G401 (cell line): Measurements from ENCODE around the gene MARK1. TPM values are rescaled to one million over a fixed set of nuclear protein-coding genes. Genes with fewer than 3 reads are reported as not detected.

Experiments used
- DNase-seq: peaks from one replicate; pipeline ENCODE4 v3.0.0-alpha.2; 2015; ENCODE audit warnings: low spot score
- in situ Hi-C: cut with HindIII; loops from 2 replicates; pipeline ENCODE4 v1.10.0; 2016; ENCODE audit warnings: low sequenced_read_pairs, mixed read lengths
- total RNA-seq: library from RNA; depleted of rRNA; stranded (reverse); fragments of >200 nt; shearing (Covaris generic); gene quantifications from 2 replicates; pipeline ENCODE4 v1.2.3, GENCODE V29; 2014

MARK1 gene
- total RNA-seq, 1 experiment from 2014 or later: 6.4 TPM

DNA sequence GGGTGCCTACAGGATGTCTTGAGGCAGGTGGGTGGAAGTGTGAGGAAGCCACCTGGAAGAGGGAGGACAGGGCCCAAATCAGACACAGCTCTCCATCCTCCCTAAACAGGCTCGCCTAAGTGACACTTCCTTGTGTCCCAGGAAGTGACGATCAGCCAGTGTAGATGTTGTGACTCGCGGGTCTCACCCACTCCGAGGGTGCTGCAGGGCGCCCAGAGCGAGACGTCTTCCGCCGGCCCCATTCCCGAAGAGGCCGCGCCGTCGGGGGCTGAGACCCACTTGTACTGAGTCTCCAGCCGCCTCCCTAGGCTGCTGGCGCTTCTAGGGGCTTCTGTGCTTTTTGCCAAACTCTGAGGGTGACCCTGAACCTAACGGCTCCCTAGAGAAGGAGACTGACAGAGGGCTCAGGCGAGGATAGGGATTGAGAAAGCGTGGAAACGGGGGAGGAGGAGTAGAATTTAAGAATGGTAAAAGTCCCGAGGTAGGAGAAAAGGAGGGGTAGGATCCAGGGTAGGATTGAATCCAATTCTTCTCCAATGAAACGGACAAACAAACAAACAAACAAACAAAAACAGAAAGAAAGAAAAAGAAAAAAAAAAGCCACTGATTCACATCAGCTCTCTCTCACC, 543 bp upstream of the MARK1 start:
- in situ Hi-C loops: no loop called here
- DNase-seq: peak; percentile 88

- in situ Hi-C loops: no loop called here
- peak; percentile 70 for DNase-seq
Measured at GRCh38 chr1:220528679-220529501, 954 bp downstream of the MARK1 start.

DNA sequence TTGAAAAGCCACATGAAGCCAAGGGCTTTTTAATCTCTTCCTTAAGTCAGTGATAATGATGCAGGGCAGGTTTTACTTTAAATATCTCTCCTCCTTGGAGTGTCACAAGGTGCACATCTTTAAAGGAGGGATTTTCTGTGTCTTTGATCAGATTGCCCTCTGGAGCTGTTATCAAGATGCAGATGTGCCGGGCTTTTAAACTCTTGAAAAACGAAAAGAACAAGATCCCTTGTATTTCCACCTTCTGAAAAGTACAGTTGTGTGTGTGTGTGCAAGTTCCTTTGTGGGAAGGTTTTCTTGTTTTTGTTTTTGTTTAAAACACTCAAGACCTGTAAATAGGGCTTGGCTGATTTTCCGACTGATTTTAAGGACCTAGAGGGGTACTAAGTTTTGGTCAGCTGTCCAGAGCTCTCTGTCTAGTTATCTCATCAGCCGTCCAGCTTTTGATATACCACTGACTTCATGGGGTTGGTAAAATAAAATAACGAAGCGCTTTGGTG, 1.6 kb downstream of the MARK1 start:
- in situ Hi-C loops: no loop called here

DNA sequence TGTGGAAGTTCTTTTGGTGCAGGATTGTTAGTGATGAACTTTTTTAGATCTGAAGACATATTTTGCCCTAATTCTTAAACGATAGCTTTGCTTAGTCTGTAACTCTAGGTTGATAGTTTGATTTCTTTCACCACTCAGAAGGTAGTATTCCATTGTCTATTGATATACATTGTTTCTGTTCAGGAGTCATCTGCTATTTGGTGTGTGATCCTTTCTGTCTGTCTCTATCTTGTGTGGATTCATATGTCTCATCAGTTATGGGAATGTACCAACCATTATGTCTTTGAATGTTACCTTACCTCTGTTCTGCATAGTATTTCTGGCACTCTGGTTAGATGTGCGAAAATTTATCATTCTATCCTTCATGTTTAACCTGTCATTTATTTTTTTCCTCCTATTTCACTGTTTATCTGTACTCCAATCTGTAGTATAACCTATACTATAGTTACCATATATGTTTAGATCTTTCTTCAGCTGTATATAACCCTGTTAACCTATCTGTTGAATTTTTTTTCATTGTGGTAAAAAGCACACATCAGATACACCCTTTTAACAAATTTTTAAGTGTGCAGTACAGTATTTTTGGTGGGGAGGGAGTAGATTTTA, 5.7 kb downstream of the MARK1 start:
- in situ Hi-C loops: no loop called here
- no peak for DNase-seq

More for the DNA sequence above, 1.6 kb downstream of the MARK1 start:
- DNase-seq: no peak

- no peak for DNase-seq
- in situ Hi-C loops: no loop called here
Measured at GRCh38 chr1:220544901-220545303, 17.0 kb downstream of the MARK1 start.

DNA sequence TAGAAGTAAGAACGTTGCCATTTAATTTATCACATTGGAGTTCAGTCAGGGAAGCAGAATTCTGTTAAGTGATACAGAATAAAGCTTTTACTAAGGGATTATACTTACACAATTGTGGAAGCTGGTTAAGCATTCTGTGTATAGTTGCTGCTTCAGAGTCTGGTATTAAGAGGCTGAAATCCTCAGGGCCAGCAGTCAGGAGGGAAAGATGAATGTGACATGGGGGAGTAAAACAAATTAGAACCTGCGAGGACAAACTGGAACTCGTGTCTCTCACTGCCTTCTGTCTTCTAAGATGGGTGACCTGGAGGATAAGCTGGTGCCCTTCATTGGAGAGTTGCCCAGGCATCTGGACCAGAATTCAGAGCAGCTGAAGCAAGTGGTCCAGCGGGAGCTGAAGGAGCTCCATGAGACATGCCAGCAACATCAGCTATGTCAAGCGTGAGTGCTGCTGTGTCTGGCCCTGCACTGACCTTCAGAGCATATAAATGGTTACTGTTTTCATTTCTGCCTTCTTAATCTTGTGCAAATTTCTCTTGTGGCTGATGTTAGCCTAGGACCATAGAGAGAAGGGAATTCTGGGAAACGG, 23.0 kb downstream of the MARK1 start:
- in situ Hi-C loops: no loop called here
- DNase-seq: no peak

DNA sequence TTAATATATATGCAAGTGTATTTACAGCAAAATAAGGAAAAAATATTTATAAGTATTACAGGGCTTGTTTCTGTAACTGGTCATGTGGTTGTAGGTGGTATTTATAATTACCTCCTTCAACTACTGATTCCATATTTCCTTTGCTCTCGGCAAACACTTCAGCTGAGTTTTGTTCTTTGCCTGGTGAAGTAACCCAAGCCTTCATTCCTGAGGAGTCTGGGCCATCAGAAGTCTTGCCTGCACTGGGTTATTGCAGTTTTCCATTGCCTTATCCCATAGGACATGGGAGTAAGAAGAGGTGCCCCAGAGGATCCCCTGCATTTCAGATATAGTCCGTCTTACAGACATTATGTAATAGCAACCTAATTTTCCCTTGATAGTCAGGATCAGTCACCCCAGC, 23.8 kb downstream of the MARK1 start:
- in situ Hi-C loops: no loop called here
- DNase-seq: no peak

GRCh38 chr1:220552672-220553260, 24.8 kb downstream of the MARK1 start:
- in situ Hi-C loops: no loop called here
- no peak for DNase-seq

- no peak for DNase-seq
- in situ Hi-C loops: no loop called here
Measured at GRCh38 chr1:220556641-220557040, 28.7 kb downstream of the MARK1 start.

DNA sequence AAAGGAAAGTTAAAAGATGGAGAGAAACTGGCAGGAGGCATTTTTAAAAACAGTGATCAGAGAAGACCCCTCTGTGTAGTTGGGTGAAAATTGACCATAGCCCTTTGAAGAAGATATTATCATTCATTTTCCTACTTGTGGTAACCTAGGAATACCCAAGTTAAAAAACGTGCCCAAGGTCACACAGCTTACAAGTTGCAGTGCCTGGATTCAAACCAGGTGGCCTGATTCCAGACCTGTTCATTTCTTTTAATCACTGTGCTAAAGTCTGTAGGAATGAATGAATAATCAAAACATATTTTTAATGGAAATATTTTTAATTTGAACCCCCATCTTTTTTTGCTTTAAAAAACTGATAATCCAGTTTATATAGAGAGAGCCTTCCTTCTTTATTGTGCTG, 35.6 kb downstream of the MARK1 start:
- no peak for DNase-seq
- in situ Hi-C loops: no loop called here

GRCh38 chr1:220564216-220564615, 36.3 kb downstream of the MARK1 start:
- no peak for DNase-seq
- in situ Hi-C loops: no loop called here

DNA sequence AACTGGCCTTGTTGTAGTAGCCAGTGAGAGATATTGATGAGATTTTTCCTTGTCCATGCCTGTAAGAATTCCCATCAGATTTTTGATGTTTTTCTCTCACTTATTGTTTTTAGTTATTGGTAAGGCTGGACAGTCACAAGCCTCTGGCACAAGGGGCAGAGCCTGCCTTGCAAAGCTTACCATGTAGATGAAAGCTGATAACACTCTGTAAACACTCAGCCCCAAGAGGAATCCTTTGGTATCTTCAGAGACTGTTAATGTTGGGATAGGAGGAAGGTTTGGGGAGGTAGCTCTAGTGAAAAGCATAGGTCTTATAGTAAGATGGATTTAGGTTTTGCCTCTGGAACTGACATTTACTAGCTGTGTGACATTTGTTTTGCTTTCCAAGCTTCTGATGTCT, 37.7 kb downstream of the MARK1 start:
- in situ Hi-C loops: no loop called here

GRCh38 chr1:220566869-220567268, 38.9 kb downstream of the MARK1 start:
- DNase-seq: no peak
- in situ Hi-C loops: no loop called here

More for the DNA sequence above, 37.7 kb downstream of the MARK1 start:
- no peak for DNase-seq

- no peak for DNase-seq
- in situ Hi-C loops: no loop called here
Measured at GRCh38 chr1:220572416-220572815, 44.5 kb downstream of the MARK1 start.

- no peak for DNase-seq
- in situ Hi-C loops: no loop called here
Measured at GRCh38 chr1:220573836-220574235, 45.9 kb downstream of the MARK1 start.

GRCh38 chr1:220575718-220576497, 48.0 kb downstream of the MARK1 start:
- no peak for DNase-seq
- in situ Hi-C loops: no loop called here

GRCh38 chr1:220577926-220578325, 50.0 kb downstream of the MARK1 start:
- in situ Hi-C loops: no loop called here
- DNase-seq: no peak

DNA sequence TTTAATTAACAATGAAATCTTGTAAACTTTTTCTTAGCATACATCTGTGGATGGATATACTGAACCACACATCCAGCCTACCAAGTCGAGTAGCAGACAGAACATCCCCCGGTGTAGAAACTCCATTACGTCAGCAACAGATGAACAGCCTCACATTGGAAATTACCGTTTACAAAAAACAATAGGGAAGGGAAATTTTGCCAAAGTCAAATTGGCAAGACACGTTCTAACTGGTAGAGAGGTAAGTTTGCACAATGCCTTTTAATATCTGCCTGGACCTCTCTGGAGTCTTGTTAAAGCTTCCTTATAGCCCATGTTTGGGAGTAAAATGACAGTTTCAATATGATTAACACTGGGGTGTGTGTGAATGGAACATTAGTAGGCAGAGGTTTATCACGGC, 51.4 kb downstream of the MARK1 start:
- in situ Hi-C loops: no loop called here
- DNase-seq: peak; percentile 19

GRCh38 chr1:220592714-220593113, 64.8 kb downstream of the MARK1 start:
- no peak for DNase-seq
- in situ Hi-C loops: no loop called here
